ENCODE measurements around the gene FAM184B.

GRCh38 chr4:17698116-17698515 is 83.3 kb downstream of the FAM184B start:
- TF ChIP-seq CEBPB (IDR thresholded peaks at IDR 0.05; ENCODE audit: low read depth, low read length): no peak
- TF ChIP-seq BHLHE40 (IDR thresholded peaks at IDR 0.05; ENCODE audit: low read depth, low read length): no peak
- TF ChIP-seq, protein P1, sequence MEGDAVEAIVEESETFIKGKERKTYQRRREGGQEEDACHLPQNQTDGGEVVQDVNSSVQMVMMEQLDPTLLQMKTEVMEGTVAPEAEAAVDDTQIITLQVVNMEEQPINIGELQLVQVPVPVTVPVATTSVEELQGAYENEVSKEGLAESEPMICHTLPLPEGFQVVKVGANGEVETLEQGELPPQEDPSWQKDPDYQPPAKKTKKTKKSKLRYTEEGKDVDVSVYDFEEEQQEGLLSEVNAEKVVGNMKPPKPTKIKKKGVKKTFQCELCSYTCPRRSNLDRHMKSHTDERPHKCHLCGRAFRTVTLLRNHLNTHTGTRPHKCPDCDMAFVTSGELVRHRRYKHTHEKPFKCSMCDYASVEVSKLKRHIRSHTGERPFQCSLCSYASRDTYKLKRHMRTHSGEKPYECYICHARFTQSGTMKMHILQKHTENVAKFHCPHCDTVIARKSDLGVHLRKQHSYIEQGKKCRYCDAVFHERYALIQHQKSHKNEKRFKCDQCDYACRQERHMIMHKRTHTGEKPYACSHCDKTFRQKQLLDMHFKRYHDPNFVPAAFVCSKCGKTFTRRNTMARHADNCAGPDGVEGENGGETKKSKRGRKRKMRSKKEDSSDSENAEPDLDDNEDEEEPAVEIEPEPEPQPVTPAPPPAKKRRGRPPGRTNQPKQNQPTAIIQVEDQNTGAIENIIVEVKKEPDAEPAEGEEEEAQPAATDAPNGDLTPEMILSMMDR (conservative IDR thresholded peaks at IDR 0.05; ENCODE audit: low read depth, low read length): no peak
- no peak for TF ChIP-seq POLR2A (IDR thresholded peaks at IDR 0.05; ENCODE audit: low read depth, low read length)
